ENCODE results near the gene PEX5.
"Not testable (repeated sequence)": the region's sequence is repeated elsewhere in the genome, so short reads cannot be mapped to it uniquely, and the experiment has no call there.

Gene PEX5

GRCh38 chr12:7210642-7211151 is 21.2 kb downstream of the PEX5 start:
- peak in 1 of 56 donors; percentile 1 for DNase-seq

- DNase-seq: no peak
Measured at GRCh38 chr12:7212678-7213077, 23.2 kb downstream of the PEX5 start.

GRCh38 chr12:7213745-7214144 is 24.3 kb downstream of the PEX5 start:
- not testable (repeated sequence) for DNase-seq

- no peak for DNase-seq
Measured at GRCh38 chr12:7217475-7218069, 28.1 kb downstream of the PEX5 start.

- peak in 45 of 56 donors; percentile 1 to 80 (median 32) for DNase-seq
Measured at GRCh38 chr12:7219599-7220243, 30.2 kb downstream of the PEX5 start.

- DNase-seq: no peak
Measured at GRCh38 chr12:7221486-7221885, 32.0 kb downstream of the PEX5 start.

GRCh38 chr12:7229741-7230140 is 40.3 kb downstream of the PEX5 start:
- no peak for DNase-seq

- DNase-seq: no peak
Measured at GRCh38 chr12:7241404-7242005, 52.0 kb downstream of the PEX5 start.

GRCh38 chr12:7242176-7243101 is 53.0 kb downstream of the PEX5 start:
- no peak for DNase-seq

GRCh38 chr12:7251328-7251996 is 62.0 kb downstream of the PEX5 start:
- DNase-seq: not testable (repeated sequence)

- DNase-seq: no peak
Measured at GRCh38 chr12:7259060-7259459, 69.6 kb downstream of the PEX5 start.
